Prostate gland (tissue), 2 donors: ENCODE measurements around the gene DAAM1.

ENCODE experiments used
- CTCF ChIP-seq, 4 experiments: fragments of 200-600 bp in 2 of 4; fragments of 450-650 bp in 2 of 4; sonication (generic) in 2 of 4; IDR thresholded peaks; 1 replicate in 3 of 4; 2 replicates in 1 of 4; pipeline ENCODE4 v1.5.1; 2016 to 2019; ENCODE audit warnings: antibody characterized with exemption in 4 of 4, mild to moderate bottlenecking in 2 of 4, moderate library complexity in 2 of 4
- POLR2AphosphoS5 ChIP-seq: sonication (generic); formaldehyde crosslinking; IDR thresholded peaks from one replicate; pipeline ENCODE4 v1.6.1; 2017; ENCODE audit warnings: antibody characterized with exemption

DNA sequence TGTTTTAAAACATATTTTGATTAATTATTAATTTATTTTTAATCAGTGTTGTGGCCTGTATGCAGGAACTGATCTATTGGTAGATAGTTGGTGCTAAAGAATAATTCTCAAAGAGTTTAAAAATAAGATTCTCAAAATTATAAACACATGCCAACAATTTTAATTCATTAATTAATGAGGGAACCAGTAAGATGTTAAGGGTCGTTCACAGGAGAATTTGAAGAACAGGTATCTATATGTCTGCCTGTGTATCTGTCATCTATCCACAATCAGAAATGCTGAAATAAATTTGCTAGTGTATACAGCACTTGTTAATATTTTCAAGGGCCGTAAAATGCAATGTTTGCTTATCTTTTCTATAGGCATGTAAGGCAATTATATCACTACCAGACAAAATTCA is 18.4 kb downstream of the DAAM1 start:
- TF ChIP-seq POLR2AphosphoS5 (no peak), CTCF (IDR thresholded peaks at IDR 0.05) (no peak)
